Measurements from ENCODE around the gene ANKZF1. TPM values are rescaled to one million over a fixed set of nuclear protein-coding genes. Genes with fewer than 3 reads are reported as not detected.
A peak's percentile ranks its signal among the peaks of the same experiment; 100 is the strongest.

Gene ANKZF1
- total and polyA plus RNA-seq, 2 experiments from 2014 or later, result 37.5 to 41.6 TPM

GRCh38 chr2:219245148-219245898 is 15.7 kb downstream of the ANKZF1 start, which contains the start of the genes GLB1L and STK16:
GLB1L (minus strand) TSS chr2:219245444; CDS start chr2:219243573, 1,871 bp downstream.
STK16 (plus strand) TSS chr2:219245479; CDS start chr2:219246000, 521 bp downstream.
- Histone ChIP-seq H3K4me2 (peak within 1 kb of the TSS; percentile 89), H3K9me3 (ENCODE audit: low read depth) (no peaks in the 10 kb centered on the region), H3K36me3 (replicated peaks; ENCODE audit: insufficient read depth, low read depth) (no peaks in the 10 kb centered on the region), H3K4me1 (ENCODE audit: insufficient read depth) (peaks cover 36% of the 10 kb centered on the region), H2AFZ (peak within 1 kb of the TSS; percentile 86), H3K9me2 (replicated peaks; ENCODE audit: insufficient read depth) (no peaks in the 10 kb centered on the region), H3K27me3 (no peaks in the 10 kb centered on the region), H4K20me1 (ENCODE audit: insufficient read depth, poor library complexity, severe bottlenecking) (no peaks in the 10 kb centered on the region), H3K4me3 (peak within 1 kb of the TSS; percentile 48), H3K79me2 (peaks cover 22% of the 10 kb centered on the region), H3K27ac (peak within 1 kb of the TSS; percentile 93)
- no peak for TF ChIP-seq CTCF (IDR thresholded peaks at IDR 0.05; ENCODE audit: poor library complexity)
- TF ChIP-seq EZH2phosphoT487 (IDR thresholded peaks at IDR 0.05; ENCODE audit: low read depth, severe bottlenecking, unreplicated experiment), result no peak
- no peak for TF ChIP-seq EZH2 (IDR thresholded peaks at IDR 0.05; ENCODE audit: borderline replicate concordance)
- WGBS (ENCODE audit: low lambda C conversion rate, missing lambda C conversion rate), result 1% methylated on average over 46 of the region's 46 CpGs
- DNase-seq (ENCODE audit: low spot score), result peak; percentile 95

DNA sequence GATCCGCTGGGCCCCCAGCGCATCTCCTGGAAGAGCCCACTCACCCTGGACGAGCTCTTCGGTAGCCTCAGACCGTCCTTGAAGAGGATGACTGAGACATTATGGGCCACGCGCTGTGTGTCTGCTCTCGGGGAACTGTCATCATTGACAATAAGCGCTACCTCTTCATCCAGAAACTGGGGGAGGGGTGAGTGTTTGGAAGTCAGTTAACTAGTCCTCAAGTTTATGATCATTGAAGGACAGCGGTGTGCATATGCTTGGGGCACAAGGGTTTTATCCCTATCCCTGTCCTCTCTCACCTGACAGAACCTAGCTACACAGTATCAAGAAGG is 16.3 kb downstream of the ANKZF1 start:
- DNase-seq (ENCODE audit: low spot score), result peak; percentile 34
- 34% methylated on average over 10 of the region's 10 CpGs for whole genome bisulfite sequencing (ENCODE audit: low lambda C conversion rate, missing lambda C conversion rate)
- no peaks in the 10 kb centered on the region for H3K9me3 ChIP-seq (ENCODE audit: low read depth)
- peak overlapping the region; percentile 89 for H3K4me2 ChIP-seq
- peaks cover 22% of the 10 kb centered on the region for H3K79me2 ChIP-seq
- H3K4me3 ChIP-seq, result peak overlapping the region; percentile 48
- TF ChIP-seq EZH2phosphoT487 (IDR thresholded peaks at IDR 0.05; ENCODE audit: low read depth, severe bottlenecking, unreplicated experiment) (no peak), EZH2 (IDR thresholded peaks at IDR 0.05; ENCODE audit: borderline replicate concordance) (no peak), CTCF (IDR thresholded peaks at IDR 0.05; ENCODE audit: poor library complexity) (no peak)
- H3K9me2 ChIP-seq (replicated peaks; ENCODE audit: insufficient read depth), result no peaks in the 10 kb centered on the region
- H3K27me3 ChIP-seq, result no peaks in the 10 kb centered on the region
- H4K20me1 ChIP-seq (ENCODE audit: insufficient read depth, poor library complexity, severe bottlenecking), result no peaks in the 10 kb centered on the region
- peaks cover 39% of the 10 kb centered on the region for H3K4me1 ChIP-seq (ENCODE audit: insufficient read depth)
- peak overlapping the region; percentile 93 for H3K27ac ChIP-seq
- H3K36me3 ChIP-seq (replicated peaks; ENCODE audit: insufficient read depth, low read depth), result no peaks in the 10 kb centered on the region
- peak overlapping the region; percentile 57 for H2AFZ ChIP-seq

DNA sequence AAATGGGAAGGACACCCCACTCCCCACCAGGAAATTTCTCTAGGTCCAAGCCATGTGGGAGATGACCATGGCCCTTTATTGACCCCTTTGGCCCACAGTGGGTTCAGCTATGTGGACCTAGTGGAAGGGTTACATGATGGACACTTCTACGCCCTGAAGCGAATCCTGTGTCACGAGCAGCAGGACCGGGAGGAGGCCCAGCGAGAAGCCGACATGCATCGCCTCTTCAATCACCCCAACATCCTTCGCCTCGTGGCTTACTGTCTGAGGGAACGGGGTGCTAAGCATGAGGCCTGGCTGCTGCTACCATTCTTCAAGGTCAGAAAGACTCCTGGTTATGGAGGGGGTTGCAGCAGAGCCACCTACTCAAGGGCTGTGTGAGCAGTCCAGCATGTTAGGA is 17.0 kb downstream of the ANKZF1 start:
- Histone ChIP-seq H3K27me3 (no peaks in the 10 kb centered on the region), H3K4me3 (no peak overlapping the region), H3K9me2 (replicated peaks; ENCODE audit: insufficient read depth) (no peaks in the 10 kb centered on the region), H3K36me3 (replicated peaks; ENCODE audit: insufficient read depth, low read depth) (no peaks in the 10 kb centered on the region), H2AFZ (no peak overlapping the region), H3K9me3 (ENCODE audit: low read depth) (no peaks in the 10 kb centered on the region), H3K4me2 (peak overlapping the region; percentile 89), H4K20me1 (ENCODE audit: insufficient read depth, poor library complexity, severe bottlenecking) (no peaks in the 10 kb centered on the region), H3K79me2 (peaks cover 22% of the 10 kb centered on the region), H3K4me1 (ENCODE audit: insufficient read depth) (peaks cover 39% of the 10 kb centered on the region), H3K27ac (peak overlapping the region; percentile 35)
- DNase-seq (ENCODE audit: low spot score), result no peak
- 99% methylated on average over 10 of the region's 10 CpGs for WGBS (ENCODE audit: low lambda C conversion rate, missing lambda C conversion rate)
- TF ChIP-seq EZH2phosphoT487 (IDR thresholded peaks at IDR 0.05; ENCODE audit: low read depth, severe bottlenecking, unreplicated experiment), result no peak
- TF ChIP-seq EZH2 (IDR thresholded peaks at IDR 0.05; ENCODE audit: borderline replicate concordance), result no peak
- no peak for TF ChIP-seq CTCF (IDR thresholded peaks at IDR 0.05; ENCODE audit: poor library complexity)

Measured in hepatocyte (in vitro differentiated cells).